Measurements from ENCODE around the gene RPL22.

- TF ChIP-seq POLR2AphosphoS5 (IDR thresholded peaks at IDR 0.05) (no peak), CTCF (IDR thresholded peaks at IDR 0.05) (no peak)
These were observed 50.7 kb downstream of the RPL22 start for GRCh38 chr1:6148497-6149241.
